H9 (cell line): ENCODE data around the gene MARCHF10. TPM values are rescaled to one million over a fixed set of nuclear protein-coding genes. Genes with fewer than 3 reads are reported as not detected.

ENCODE experiments used
- DNase-seq: peaks from one replicate; pipeline ENCODE4 v3.0.0-alpha.2; 2017
- H2AFZ ChIP-seq: one replicate; pipeline ENCODE4 v1.6.1; 2013; ENCODE audit warnings: mild to moderate bottlenecking, low read length, control low read depth, moderate library complexity
- H2AK5ac ChIP-seq: 2 replicates; pipeline ENCODE4 v1.6.1; 2013; ENCODE audit warnings: low read length, control low read depth, mixed read lengths; ENCODE audit not compliant: insufficient read length
- H2BK120ac ChIP-seq: one replicate; pipeline ENCODE4 v1.6.1; 2013; ENCODE audit warnings: low read depth, mild to moderate bottlenecking, low read length, control low read depth, inconsistent platforms; ENCODE audit not compliant: poor library complexity, severe bottlenecking
- H2BK12ac ChIP-seq: 2 replicates; pipeline ENCODE4 v1.6.1; 2013; ENCODE audit warnings: low read length, control low read depth, mixed read lengths, low read depth; ENCODE audit not compliant: insufficient read length
- H2BK15ac ChIP-seq: 2 replicates; pipeline ENCODE4 v1.6.1; 2013; ENCODE audit warnings: low read depth, low read length, control low read depth
- H2BK20ac ChIP-seq: one replicate; pipeline ENCODE4 v1.6.1; 2013; ENCODE audit warnings: low read depth, mild to moderate bottlenecking, low read length, control low read depth, inconsistent platforms; ENCODE audit not compliant: poor library complexity, severe bottlenecking
- H2BK5ac ChIP-seq: 2 replicates; pipeline ENCODE4 v1.6.1; 2013; ENCODE audit warnings: low read length, control low read depth, mixed read lengths; ENCODE audit not compliant: insufficient read length
- H3K14ac ChIP-seq: 2 replicates; pipeline ENCODE4 v1.6.1; 2013; ENCODE audit warnings: low read length, control low read depth; ENCODE audit not compliant: insufficient read depth
- H3K18ac ChIP-seq: 2 replicates; pipeline ENCODE4 v1.6.1; 2013; ENCODE audit warnings: low read depth, mild to moderate bottlenecking, mixed read lengths, low read length, control low read depth; ENCODE audit not compliant: insufficient read length
- H3K23ac ChIP-seq: 2 replicates; pipeline ENCODE4 v1.6.1; 2013; ENCODE audit warnings: low read length, control low read depth, mixed read lengths, low read depth; ENCODE audit not compliant: insufficient read length
- H3K23me2 ChIP-seq: 2 replicates; pipeline ENCODE4 v1.6.1; 2013; ENCODE audit warnings: low read depth, mild to moderate bottlenecking, mixed read lengths, low read length, control low read depth; ENCODE audit not compliant: insufficient read length, poor library complexity, severe bottlenecking
- H3K27ac ChIP-seq: 2 replicates; pipeline ENCODE4 v1.5.1; 2013; ENCODE audit warnings: low read length, control low read depth, mixed read lengths, low read depth; ENCODE audit not compliant: insufficient read length
- H3K27me3 ChIP-seq: 2 replicates; pipeline ENCODE4 v1.6.1; 2013; ENCODE audit warnings: low read length, control low read depth, inconsistent platforms; ENCODE audit not compliant: insufficient read depth
- H3K4ac ChIP-seq: 2 replicates; pipeline ENCODE4 v1.6.1; 2013; ENCODE audit warnings: low read depth, mild to moderate bottlenecking, control low read depth, inconsistent platforms, low read length, moderate library complexity
- H3K4me1 ChIP-seq: 2 replicates; pipeline ENCODE4 v1.6.1; 2013; ENCODE audit warnings: low read length, control low read depth, inconsistent platforms; ENCODE audit not compliant: insufficient read depth
- H3K4me2 ChIP-seq: 2 replicates; pipeline ENCODE4 v1.6.1; 2013; ENCODE audit warnings: low read length, control low read depth, mixed read lengths; ENCODE audit not compliant: insufficient read length, insufficient read depth
- H3K56ac ChIP-seq: 2 replicates; pipeline ENCODE4 v1.6.1; 2013; ENCODE audit warnings: low read depth, mild to moderate bottlenecking, mixed read lengths, low read length, control low read depth; ENCODE audit not compliant: insufficient read length
- H3K79me1 ChIP-seq: 2 replicates; pipeline ENCODE4 v1.6.1; 2013; ENCODE audit warnings: low read depth, mild to moderate bottlenecking, moderate library complexity, low read length, control low read depth, inconsistent platforms; ENCODE audit not compliant: insufficient read depth, poor library complexity, severe bottlenecking
- H3K79me2 ChIP-seq: 2 replicates; pipeline ENCODE4 v1.6.1; 2013; ENCODE audit warnings: low read length, control low read depth, inconsistent platforms; ENCODE audit not compliant: insufficient read depth
- H3K9ac ChIP-seq: 2 replicates; pipeline ENCODE4 v1.6.1; 2013; ENCODE audit warnings: low read length, control low read depth, mixed read lengths; ENCODE audit not compliant: insufficient read length; ENCODE audit errors: extremely low read depth
- H3K9me3 ChIP-seq: one replicate; pipeline ENCODE4 v1.6.1; 2013; ENCODE audit warnings: low read depth, low read length, inconsistent platforms; ENCODE audit not compliant: control insufficient read depth
- H3T11ph ChIP-seq: one replicate; pipeline ENCODE4 v1.6.1; 2013; ENCODE audit warnings: mild to moderate bottlenecking, low read length, control low read depth, inconsistent platforms
- H4K20me1 ChIP-seq: one replicate; pipeline ENCODE4 v1.6.1; 2013; ENCODE audit not compliant: control insufficient read depth, insufficient read length, insufficient read depth
- H4K5ac ChIP-seq: 2 replicates; pipeline ENCODE4 v1.6.1; 2013; ENCODE audit warnings: low read depth, mild to moderate bottlenecking, mixed read lengths, low read length, control low read depth; ENCODE audit not compliant: insufficient read length
- H4K8ac ChIP-seq: replicated peaks from 2 replicates; pipeline ENCODE4 v1.6.1; 2013; ENCODE audit warnings: low read length, control low read depth, mixed read lengths, low read depth; ENCODE audit not compliant: insufficient read length
- H4K91ac ChIP-seq: 2 replicates; pipeline ENCODE4 v1.6.1; 2013; ENCODE audit warnings: low read depth, mild to moderate bottlenecking, moderate library complexity, mixed read lengths, low read length, control low read depth; ENCODE audit not compliant: insufficient read length
- H3K27ac Mint-ChIP-seq, 3 experiments: 2 replicates in 2 of 3; 3 replicates in 1 of 3; pipeline ENCODE4 v1.8.0; 2020 to 2021; ENCODE audit warnings: mixed read lengths in 3 of 3, mild to moderate bottlenecking in 1 of 3, moderate library complexity in 1 of 3
- H3K27me3 Mint-ChIP-seq: 2 replicates; pipeline ENCODE4 v1.8.0; 2021; ENCODE audit warnings: low read depth, mild to moderate bottlenecking, moderate library complexity, mixed read lengths
- H3K36me3 Mint-ChIP-seq, 3 experiments: 2 replicates in 2 of 3; 3 replicates in 1 of 3; pipeline ENCODE4 v1.8.0; 2020 to 2021; ENCODE audit warnings: low read depth in 3 of 3, mixed read lengths in 3 of 3; ENCODE audit not compliant: insufficient read depth in 1 of 3
- H3K4me1 Mint-ChIP-seq, 2 experiments: 2 replicates each; pipeline ENCODE4 v1.8.0; 2020; ENCODE audit warnings: mixed read lengths in 2 of 2
- H3K4me3 Mint-ChIP-seq, 2 experiments: 2 replicates in 1 of 2; 3 replicates in 1 of 2; pipeline ENCODE4 v1.8.0; 2020 to 2021; ENCODE audit warnings: mild to moderate bottlenecking in 2 of 2, mixed read lengths in 2 of 2, moderate library complexity in 1 of 2
- H3K9me3 Mint-ChIP-seq, 2 experiments: 2 replicates in 1 of 2; 3 replicates in 1 of 2; pipeline ENCODE4 v1.8.0; 2020; ENCODE audit warnings: mild to moderate bottlenecking in 2 of 2, mixed read lengths in 2 of 2, moderate library complexity in 1 of 2
- WGBS: extraction: QIAGEN DNeasy Blood & Tissue Kit; methylation state at CpG from one replicate; pipeline ENCODE4 v1.1.7; 2013; ENCODE audit warnings: missing lambda C conversion rate, low lambda C conversion rate, mixed read lengths; ENCODE audit not compliant: insufficient read length; ENCODE audit errors: extremely low coverage; 5-methylcytosine and 5-hydroxymethylcytosine counted together
- total RNA-seq: library from RNA; stranded (reverse); gene quantifications from 2 replicates; pipeline ENCODE4 v1.2.1, GENCODE V29; 2021
- TF ChIP-seq, protein P1 (sequence below): fragments of 200-600 bp; sonication (generic); conservative IDR thresholded peaks from 3 replicates; pipeline ENCODE4 v1.8.0; 2021; ENCODE audit warnings: antibody characterized with exemption, mild to moderate bottlenecking

The MARCHF10 gene
- total RNA-seq, 1 experiment from 2014 or later, result not detected

DNA sequence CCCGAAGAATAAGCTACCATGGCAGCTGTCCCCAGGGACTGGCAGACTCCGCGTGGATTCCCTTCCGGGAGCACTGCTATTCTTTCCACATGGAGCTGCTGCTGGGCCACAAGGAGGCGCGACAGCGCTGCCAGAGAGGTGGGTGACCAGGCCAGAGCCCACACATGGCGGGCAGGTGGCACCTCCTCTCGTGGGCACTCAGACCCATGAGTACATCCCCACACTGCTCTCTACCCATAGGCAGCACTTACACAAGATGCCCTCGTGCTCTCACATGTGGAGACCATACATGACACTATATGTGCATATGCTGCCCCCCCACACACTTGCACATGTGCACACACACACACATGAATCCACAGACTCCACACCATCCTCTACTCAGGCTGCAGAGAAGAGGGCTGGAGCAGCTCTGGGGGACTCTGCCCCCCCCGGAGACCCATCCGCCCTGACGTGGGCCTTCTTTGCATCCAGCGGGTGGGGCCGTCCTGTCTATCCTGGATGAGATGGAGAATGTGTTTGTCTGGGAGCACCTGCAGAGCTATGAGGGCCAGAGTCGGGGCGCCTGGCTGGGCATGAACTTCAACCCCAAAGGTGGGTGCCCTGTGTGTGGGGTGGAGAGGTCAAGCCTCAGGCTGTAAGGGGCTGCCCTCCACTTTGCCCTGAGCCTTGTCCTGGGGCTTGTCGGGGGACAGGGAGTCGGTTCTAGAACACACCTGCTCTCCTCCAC lies 117.8 kb downstream of the MARCHF10 start:
- H3K23ac ChIP-seq, result no peak overlapping the region
- DNase-seq, result peak; percentile 37
- H3K9me3 Mint-ChIP-seq, result peaks cover 3% of the 10 kb centered on the region in 2 experiments; a peak in 1 of 5 replicates
- no peaks in the 10 kb centered on the region for H3K79me1 ChIP-seq
- WGBS, result no CpG with 5 or more reads among the region's 19 CpGs
- H2BK120ac ChIP-seq, result no peak overlapping the region
- no peaks in the 10 kb centered on the region for H3K27me3 ChIP-seq
- no peak overlapping the region for H4K91ac ChIP-seq
- no peak overlapping the region for H3K4me3 Mint-ChIP-seq
- H4K5ac ChIP-seq, result no peak overlapping the region
- H2BK15ac ChIP-seq, result no peak overlapping the region
- peaks cover 2% of the 10 kb centered on the region for H4K20me1 ChIP-seq
- H3K4me2 ChIP-seq, result no peak overlapping the region
- H3K9me3 ChIP-seq, result no peaks in the 10 kb centered on the region
- no peak overlapping the region for H2BK20ac ChIP-seq
- no peak overlapping the region for H2BK5ac ChIP-seq
- no peak overlapping the region for H2AFZ ChIP-seq
- no peak overlapping the region for H3K9ac ChIP-seq
- no peak overlapping the region for H3K14ac ChIP-seq
- H3K56ac ChIP-seq, result no peak overlapping the region
- no peak overlapping the region for H3K18ac ChIP-seq
- peaks cover 0 to 18% of the 10 kb centered on the region in 2 experiments; a peak in 2 of 4 replicates for H3K4me1 Mint-ChIP-seq
- no peaks in the 10 kb centered on the region for H3K27me3 Mint-ChIP-seq
- H4K8ac ChIP-seq, result no peak overlapping the region
- H3K27ac ChIP-seq, result no peak overlapping the region
- H3K36me3 Mint-ChIP-seq, result peaks cover 5 to 11% (median 5%) of the 10 kb centered on the region in 3 experiments; a peak in 6 of 7 replicates
- H3T11ph ChIP-seq, result no peak overlapping the region
- H3K79me2 ChIP-seq, result no peaks in the 10 kb centered on the region
- no peaks in the 10 kb centered on the region for H3K4me1 ChIP-seq
- H2AK5ac ChIP-seq, result no peak overlapping the region
- no peak overlapping the region for H3K4ac ChIP-seq
- H3K23me2 ChIP-seq, result no peaks in the 10 kb centered on the region
- TF ChIP-seq, protein P1, sequence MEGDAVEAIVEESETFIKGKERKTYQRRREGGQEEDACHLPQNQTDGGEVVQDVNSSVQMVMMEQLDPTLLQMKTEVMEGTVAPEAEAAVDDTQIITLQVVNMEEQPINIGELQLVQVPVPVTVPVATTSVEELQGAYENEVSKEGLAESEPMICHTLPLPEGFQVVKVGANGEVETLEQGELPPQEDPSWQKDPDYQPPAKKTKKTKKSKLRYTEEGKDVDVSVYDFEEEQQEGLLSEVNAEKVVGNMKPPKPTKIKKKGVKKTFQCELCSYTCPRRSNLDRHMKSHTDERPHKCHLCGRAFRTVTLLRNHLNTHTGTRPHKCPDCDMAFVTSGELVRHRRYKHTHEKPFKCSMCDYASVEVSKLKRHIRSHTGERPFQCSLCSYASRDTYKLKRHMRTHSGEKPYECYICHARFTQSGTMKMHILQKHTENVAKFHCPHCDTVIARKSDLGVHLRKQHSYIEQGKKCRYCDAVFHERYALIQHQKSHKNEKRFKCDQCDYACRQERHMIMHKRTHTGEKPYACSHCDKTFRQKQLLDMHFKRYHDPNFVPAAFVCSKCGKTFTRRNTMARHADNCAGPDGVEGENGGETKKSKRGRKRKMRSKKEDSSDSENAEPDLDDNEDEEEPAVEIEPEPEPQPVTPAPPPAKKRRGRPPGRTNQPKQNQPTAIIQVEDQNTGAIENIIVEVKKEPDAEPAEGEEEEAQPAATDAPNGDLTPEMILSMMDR, result no peak
- peak overlapping the region in 1 of 3 experiments; percentile 12; a peak in 1 of 7 replicates for H3K27ac Mint-ChIP-seq
- no peak overlapping the region for H2BK12ac ChIP-seq
